Parathyroid adenoma (tissue), 2 donors: ENCODE measurements around the gene PLCH2.

Source experiments
- H2AFZ ChIP-seq: fragments of 300-600 bp; sonication (generic); one replicate; pipeline ENCODE4 v1.7.0; 2017; ENCODE audit warnings: antibody characterized with exemption, mild to moderate bottlenecking
- H3K27ac ChIP-seq: fragments of 300-600 bp; sonication (generic); one replicate; pipeline ENCODE4 v1.7.0; 2017
- H3K27me3 ChIP-seq: fragments of 300-600 bp; sonication (generic); one replicate; pipeline ENCODE4 v1.7.0; 2017; ENCODE audit warnings: low read length; ENCODE audit not compliant: control insufficient read depth, insufficient read depth
- H3K36me3 ChIP-seq: fragments of 300-600 bp; sonication (generic); one replicate; pipeline ENCODE4 v1.7.0; 2017; ENCODE audit warnings: low read length; ENCODE audit not compliant: control insufficient read depth, insufficient read depth
- H3K4me1 ChIP-seq: fragments of 300-600 bp; sonication (generic); one replicate; pipeline ENCODE4 v1.7.0; 2017; ENCODE audit warnings: control low read depth
- H3K4me2 ChIP-seq: fragments of 300-600 bp; sonication (generic); one replicate; pipeline ENCODE4 v1.7.0; 2017; ENCODE audit warnings: low read length
- H3K4me3 ChIP-seq: fragments of 300-600 bp; sonication (generic); one replicate; pipeline ENCODE4 v1.7.0; 2017; ENCODE audit warnings: low read depth, low read length
- H3K79me2 ChIP-seq: fragments of 300-600 bp; sonication (generic); one replicate; pipeline ENCODE4 v1.7.0; 2017; ENCODE audit warnings: control low read depth
- H3K9ac ChIP-seq: fragments of 300-600 bp; sonication (generic); one replicate; pipeline ENCODE4 v1.7.0; 2017; ENCODE audit warnings: mild to moderate bottlenecking
- H3K9me3 ChIP-seq: fragments of 300-600 bp; sonication (generic); one replicate; pipeline ENCODE4 v1.7.0; 2017; ENCODE audit warnings: low read length; ENCODE audit not compliant: control insufficient read depth
- CTCF ChIP-seq: fragments of 300-600 bp; sonication (generic); IDR thresholded peaks from one replicate; pipeline ENCODE4 v1.7.0; 2017; ENCODE audit warnings: antibody characterized with exemption, mild to moderate bottlenecking
- donor health status: primary hyperparathyroidism.

PLCH2 gene

GRCh38 chr1:2497891-2498290 lies 21.8 kb downstream of the PLCH2 start:
- no peak for TF ChIP-seq CTCF
- H3K4me1 ChIP-seq: no peaks in the 10 kb centered on the region
- H3K9me3 ChIP-seq: no peaks in the 10 kb centered on the region
- H3K9ac ChIP-seq: no peak overlapping the region
- no peak overlapping the region for H3K27ac ChIP-seq
- no peaks in the 10 kb centered on the region for H3K79me2 ChIP-seq
- H3K4me3 ChIP-seq: no peak overlapping the region
- H2AFZ ChIP-seq: no peak overlapping the region
- H3K36me3 ChIP-seq: no peaks in the 10 kb centered on the region
- no peaks in the 10 kb centered on the region for H3K27me3 ChIP-seq
- no peak overlapping the region for H3K4me2 ChIP-seq

GRCh38 chr1:2498648-2499047 lies 22.6 kb downstream of the PLCH2 start:
- no peaks in the 10 kb centered on the region for H3K27me3 ChIP-seq
- H3K4me3 ChIP-seq: no peak overlapping the region
- H3K4me1 ChIP-seq: no peaks in the 10 kb centered on the region
- no peaks in the 10 kb centered on the region for H3K79me2 ChIP-seq
- H3K27ac ChIP-seq: no peak overlapping the region
- TF ChIP-seq CTCF: no peak
- H3K4me2 ChIP-seq: no peak overlapping the region
- H2AFZ ChIP-seq: no peak overlapping the region
- no peaks in the 10 kb centered on the region for H3K9me3 ChIP-seq
- H3K9ac ChIP-seq: no peak overlapping the region
- no peaks in the 10 kb centered on the region for H3K36me3 ChIP-seq

GRCh38 chr1:2499260-2499659 lies 23.2 kb downstream of the PLCH2 start:
- Histone ChIP-seq H3K27me3 (no peaks in the 10 kb centered on the region), H3K9me3 (no peaks in the 10 kb centered on the region), H3K79me2 (no peaks in the 10 kb centered on the region), H3K36me3 (no peaks in the 10 kb centered on the region), H3K27ac (no peak overlapping the region), H3K4me3 (no peak overlapping the region), H3K4me2 (no peak overlapping the region), H3K4me1 (no peaks in the 10 kb centered on the region), H3K9ac (no peak overlapping the region), H2AFZ (no peak overlapping the region)
- no peak for TF ChIP-seq CTCF

- Histone ChIP-seq H3K9me3 (no peaks in the 10 kb centered on the region), H3K4me2 (no peak overlapping the region), H3K27me3 (no peaks in the 10 kb centered on the region), H3K27ac (no peak overlapping the region), H3K4me1 (no peaks in the 10 kb centered on the region), H3K9ac (no peak overlapping the region), H3K79me2 (no peaks in the 10 kb centered on the region), H2AFZ (no peak overlapping the region), H3K4me3 (no peak overlapping the region), H3K36me3 (no peaks in the 10 kb centered on the region)
- no peak for TF ChIP-seq CTCF
Measured at GRCh38 chr1:2499986-2500596, 24.0 kb downstream of the PLCH2 start.

- Histone ChIP-seq H3K27ac (no peak overlapping the region), H2AFZ (no peak overlapping the region), H3K4me2 (no peak overlapping the region), H3K9ac (no peak overlapping the region), H3K36me3 (no peaks in the 10 kb centered on the region), H3K4me3 (no peak overlapping the region), H3K4me1 (no peaks in the 10 kb centered on the region), H3K9me3 (no peaks in the 10 kb centered on the region), H3K79me2 (no peaks in the 10 kb centered on the region), H3K27me3 (no peaks in the 10 kb centered on the region)
- no peak for TF ChIP-seq CTCF
Measured at GRCh38 chr1:2501041-2501819, 25.1 kb downstream of the PLCH2 start.
